Lower leg skin (tissue), 4 donors: ENCODE results near the gene CENPX. TPM values are rescaled to one million over a fixed set of nuclear protein-coding genes. Genes with fewer than 3 reads are reported as not detected.
"Not testable (repeated sequence)": the region's sequence is repeated elsewhere in the genome, so short reads cannot be mapped to it uniquely, and the experiment has no call there.

Experiments used
- DNase-seq, 2 donors: peaks; one replicate each; pipeline ENCODE4 v3.0.0-alpha.2; 2019; ENCODE audit warnings: low spot score in 2 of 2
- H3K4me3 ChIP-seq: fragments of 200-600 bp; sonication (generic); 2 replicates; pipeline ENCODE4 v1.5.1; 2017; ENCODE audit warnings: mild to moderate bottlenecking, low read depth; ENCODE audit not compliant: poor library complexity, severe bottlenecking
- POLR2A ChIP-seq, 2 donors: fragments of 450-650 bp; IDR thresholded peaks; one replicate each; pipeline ENCODE4 v1.6.1; 2016 to 2017; ENCODE audit warnings: antibody characterized with exemption in 2 of 2, mild to moderate bottlenecking in 1 of 2, moderate library complexity in 1 of 2
- WGBS, 2 donors: methylation state at CpG; one replicate each; pipeline ENCODE4 v1.1.5; 2018; 5-methylcytosine and 5-hydroxymethylcytosine counted together
- intact Hi-C: fragments of 100-400 bp; cut with DNase I; formaldehyde crosslinking; loops from one replicate; pipeline ENCODE4 v1.15.0; 2023; ENCODE audit warnings: low total_unique reads
- total RNA-seq, 4 donors: library from RNA; depleted of rRNA; stranded (reverse); fragments of >200 nt; gene quantifications; one replicate each; pipeline ENCODE4 v1.1.0, GENCODE V29; 2016
- TF ChIP-seq, protein P1 (sequence below), 3 donors: fragments of 450-650 bp; IDR thresholded peaks; one replicate each; pipeline ENCODE4 v1.5.1; 2016; ENCODE audit warnings: antibody characterized with exemption in 3 of 3, mild to moderate bottlenecking in 3 of 3, moderate library complexity in 2 of 3

The CENPX gene
- total RNA-seq, 4 donors from 2014 or later = 64.8 to 79.7 (median 71.2) TPM

DNA sequence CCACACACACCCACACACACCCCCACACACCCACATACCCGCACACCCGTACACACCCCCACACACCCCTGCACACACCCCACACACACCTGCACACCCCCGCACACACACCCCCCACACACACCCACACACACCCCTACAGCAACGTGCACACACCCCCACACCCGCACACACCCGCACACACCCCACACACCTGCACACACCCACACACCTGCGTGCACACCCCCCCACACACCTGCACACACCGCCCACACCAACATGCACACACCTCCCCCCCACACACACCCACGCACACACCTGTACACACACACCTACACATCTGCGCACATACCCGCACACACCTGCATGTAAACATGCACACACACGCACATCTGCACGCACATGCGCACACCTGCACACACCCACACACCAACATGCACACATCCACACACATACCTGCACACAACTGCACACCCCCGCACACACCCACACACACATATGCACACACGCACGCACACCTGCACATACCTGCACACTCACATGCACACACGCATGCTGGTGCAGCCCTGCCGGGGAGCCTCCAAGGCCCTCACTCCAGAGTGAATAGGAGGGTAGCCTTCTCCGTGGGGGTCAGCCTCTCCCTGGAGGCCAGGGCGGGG lies 37.8 kb downstream of the CENPX start:
- TF ChIP-seq, protein P1, sequence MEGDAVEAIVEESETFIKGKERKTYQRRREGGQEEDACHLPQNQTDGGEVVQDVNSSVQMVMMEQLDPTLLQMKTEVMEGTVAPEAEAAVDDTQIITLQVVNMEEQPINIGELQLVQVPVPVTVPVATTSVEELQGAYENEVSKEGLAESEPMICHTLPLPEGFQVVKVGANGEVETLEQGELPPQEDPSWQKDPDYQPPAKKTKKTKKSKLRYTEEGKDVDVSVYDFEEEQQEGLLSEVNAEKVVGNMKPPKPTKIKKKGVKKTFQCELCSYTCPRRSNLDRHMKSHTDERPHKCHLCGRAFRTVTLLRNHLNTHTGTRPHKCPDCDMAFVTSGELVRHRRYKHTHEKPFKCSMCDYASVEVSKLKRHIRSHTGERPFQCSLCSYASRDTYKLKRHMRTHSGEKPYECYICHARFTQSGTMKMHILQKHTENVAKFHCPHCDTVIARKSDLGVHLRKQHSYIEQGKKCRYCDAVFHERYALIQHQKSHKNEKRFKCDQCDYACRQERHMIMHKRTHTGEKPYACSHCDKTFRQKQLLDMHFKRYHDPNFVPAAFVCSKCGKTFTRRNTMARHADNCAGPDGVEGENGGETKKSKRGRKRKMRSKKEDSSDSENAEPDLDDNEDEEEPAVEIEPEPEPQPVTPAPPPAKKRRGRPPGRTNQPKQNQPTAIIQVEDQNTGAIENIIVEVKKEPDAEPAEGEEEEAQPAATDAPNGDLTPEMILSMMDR (IDR thresholded peaks at IDR 0.05) = no peak
- TF ChIP-seq POLR2A (IDR thresholded peaks at IDR 0.05) = no peak
- DNase-seq = no peak
- H3K4me3 ChIP-seq = no peak overlapping the region
- intact Hi-C loops = no loop called here
- 86 to 90% methylated on average over 19 to 21 of the region's 21 CpGs for WGBS, 2 donors

DNA sequence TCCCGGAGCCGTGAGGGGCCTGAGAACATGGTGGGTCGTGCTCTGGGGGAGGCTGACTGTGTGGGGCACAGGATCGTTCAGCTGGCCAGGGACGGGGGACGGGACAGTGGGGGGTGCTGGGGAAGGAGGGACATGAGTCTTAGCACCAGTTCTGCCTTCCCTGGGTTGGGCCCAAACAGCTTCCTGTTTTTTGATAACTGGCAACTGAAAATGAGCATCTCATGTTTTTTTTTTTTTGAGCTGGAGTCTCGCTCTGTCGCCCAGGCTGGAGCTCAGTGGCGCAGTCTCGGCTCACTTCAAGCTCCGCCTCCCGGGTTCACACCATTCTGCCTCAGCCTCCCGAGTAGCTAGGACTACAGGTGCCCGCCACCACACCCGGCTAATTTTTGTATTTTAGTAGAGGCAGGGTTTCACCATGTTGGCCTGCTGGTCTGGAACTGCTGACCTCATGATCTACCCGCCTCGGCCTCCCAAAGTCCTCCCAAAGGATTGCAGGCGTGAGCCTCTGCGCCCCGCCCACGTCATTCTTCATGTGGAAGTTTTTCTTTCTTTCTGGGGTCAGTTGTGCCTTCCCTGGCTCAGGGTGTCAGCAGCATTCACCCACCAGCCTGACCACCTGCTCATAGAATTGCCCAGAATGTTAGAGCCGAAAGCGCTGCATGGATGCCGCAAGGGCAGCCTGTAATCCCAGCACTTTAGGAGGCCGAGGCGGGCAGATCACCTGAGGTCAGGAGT lies 38.9 kb downstream of the CENPX start:
- WGBS, 2 donors = 92 to 96% methylated on average over 26 of the region's 26 CpGs
- TF ChIP-seq POLR2A (IDR thresholded peaks at IDR 0.05) = no peak
- TF ChIP-seq, protein P1 (IDR thresholded peaks at IDR 0.05) = no peak
- no peak for DNase-seq
- no peak overlapping the region for H3K4me3 ChIP-seq
- intact Hi-C loops = no loop called here

DNA sequence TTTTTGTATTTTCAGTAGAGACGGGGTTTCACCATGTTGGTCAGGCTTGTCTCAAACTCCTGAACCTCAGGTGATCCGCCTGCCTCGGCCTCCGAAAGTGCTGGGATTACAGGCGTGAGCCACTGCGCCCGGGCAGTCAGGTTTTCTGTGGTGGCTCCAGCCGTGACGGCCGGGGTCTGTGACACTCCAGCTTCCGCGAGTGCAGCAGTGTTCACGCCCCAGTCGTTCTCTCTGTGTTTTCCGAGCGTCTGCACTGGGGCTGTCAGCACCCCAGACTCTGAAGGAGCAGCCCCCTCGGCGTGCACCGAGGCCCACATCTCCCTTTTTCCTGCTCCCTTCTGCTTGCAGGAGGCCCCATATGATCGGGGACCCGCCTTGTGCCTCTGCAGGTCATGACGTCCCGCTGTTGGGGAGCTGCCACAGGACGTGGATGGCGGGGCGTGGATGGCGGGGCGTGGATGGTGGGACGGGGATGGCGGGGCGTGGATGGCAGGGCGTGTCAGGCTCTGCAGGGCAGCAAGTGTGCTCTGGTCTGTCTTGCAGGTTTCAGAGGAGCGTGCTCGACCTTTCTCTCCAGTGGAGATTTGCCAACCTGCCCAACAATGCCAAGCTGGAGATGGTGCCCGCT lies 39.6 kb downstream of the CENPX start:
- 90 to 91% methylated on average over 34 to 35 of the region's 35 CpGs for WGBS, 2 donors
- TF ChIP-seq POLR2A (IDR thresholded peaks at IDR 0.05) = no peak
- TF ChIP-seq, protein P1 (IDR thresholded peaks at IDR 0.05) = no peak

DNA sequence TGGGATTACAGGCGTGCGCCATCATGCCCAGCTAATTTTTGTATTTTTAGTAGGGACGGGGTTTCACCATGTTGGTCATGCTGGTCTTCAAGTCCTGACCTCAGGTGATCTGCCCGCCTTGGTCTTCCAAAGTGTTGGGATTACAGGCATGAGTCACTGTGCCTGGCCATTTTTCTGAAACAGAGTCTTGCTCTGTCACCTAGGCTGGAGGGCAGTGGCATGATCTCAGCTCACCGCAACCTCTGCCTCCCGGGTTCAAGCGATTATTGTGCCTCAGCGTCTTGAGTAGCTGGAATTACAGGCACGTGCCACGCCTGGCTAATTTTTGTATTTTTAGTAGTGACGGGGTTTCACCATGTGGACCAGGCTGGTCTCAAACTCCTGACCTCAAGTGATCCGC lies 41.2 kb downstream of the CENPX start:
- DNase-seq, H3K4me3 ChIP-seq, intact Hi-C loops: not testable (repeated sequence)
- WGBS, 2 donors = 94 to 95% methylated on average over 12 of the region's 12 CpGs

More for the DNA sequence above, 39.6 kb downstream of the CENPX start:
- no peak for DNase-seq
- intact Hi-C loops = no loop called here
- no peak overlapping the region for H3K4me3 ChIP-seq

DNA sequence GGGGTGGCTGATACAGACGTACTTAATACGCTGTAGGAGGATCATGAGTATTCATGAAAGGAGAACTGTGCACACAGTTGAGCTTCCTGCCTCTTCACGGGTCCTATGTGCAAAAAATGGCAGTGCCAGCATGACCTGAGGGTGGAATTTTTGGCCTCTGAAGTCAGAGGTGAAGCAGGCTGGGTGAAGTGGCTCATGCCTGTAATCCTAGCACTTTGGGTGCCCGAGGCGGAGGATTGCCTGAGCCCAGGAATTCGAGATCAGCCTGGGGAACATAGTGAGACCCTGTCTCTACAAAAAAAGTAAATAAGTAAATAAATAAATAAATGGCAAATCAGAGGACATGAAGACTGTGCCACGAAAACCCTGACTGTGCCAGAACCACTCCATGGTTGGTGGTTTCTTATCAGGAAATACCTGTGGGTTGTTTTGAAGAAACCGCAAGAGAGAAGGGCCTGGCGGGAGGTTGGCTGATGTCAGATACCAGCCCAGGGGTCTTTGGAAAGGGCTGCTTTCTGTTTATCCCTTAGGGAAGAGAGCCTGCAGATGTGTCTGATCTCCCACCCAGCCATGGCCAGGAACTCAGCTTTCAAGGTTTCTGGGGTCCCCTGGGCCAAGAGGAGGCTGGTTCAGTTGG lies 41.9 kb downstream of the CENPX start:
- WGBS, 2 donors = 73 to 75% methylated on average over 9 of the region's 9 CpGs
- TF ChIP-seq, protein P1 (IDR thresholded peaks at IDR 0.05) = no peak
- TF ChIP-seq POLR2A (IDR thresholded peaks at IDR 0.05) = no peak
- H3K4me3 ChIP-seq = no peak overlapping the region
- intact Hi-C loops = no loop called here
- no peak for DNase-seq

DNA sequence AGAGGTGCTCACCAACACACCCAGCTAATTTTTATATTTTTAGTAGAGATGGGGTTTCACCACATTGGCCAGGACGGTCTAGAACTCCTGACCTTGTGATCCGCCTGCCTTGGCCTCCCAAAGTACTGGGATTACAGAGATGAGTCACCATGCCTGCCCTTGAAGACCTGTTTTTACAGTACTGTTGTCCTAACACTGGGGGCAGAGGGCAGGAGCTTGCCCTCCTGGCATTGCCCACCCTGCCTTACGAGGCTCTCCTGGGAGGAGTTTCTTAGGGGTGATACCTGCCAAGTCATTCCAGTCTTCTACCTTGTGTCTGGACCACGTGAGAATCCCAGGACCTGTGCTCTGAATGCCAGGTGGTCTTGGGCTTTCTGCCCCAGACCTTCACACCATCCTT lies 42.6 kb downstream of the CENPX start:
- whole genome bisulfite sequencing, 2 donors = 94 to 95% methylated on average over 4 of the region's 4 CpGs
- DNase-seq = no peak
- TF ChIP-seq POLR2A (IDR thresholded peaks at IDR 0.05) = no peak
- TF ChIP-seq, protein P1 (IDR thresholded peaks at IDR 0.05) = no peak
- intact Hi-C loops = no loop called here
- no peak overlapping the region for H3K4me3 ChIP-seq
